ENCODE data around the gene NDUFB8.

Gene NDUFB8

GRCh38 chr10:100535715-100536353 is 6.2 kb upstream of the NDUFB8 start, which contains the start of gene HIF1AN:
Gene HIF1AN, plus strand, starts transcription at chr10:100535943. Its CDS starts 16 bp downstream, at chr10:100535959.
- DNase-seq (ENCODE audit: low read depth), result peak; percentile 81

- DNase-seq (ENCODE audit: low read depth), result no peak
These were observed 5.7 kb upstream of the NDUFB8 start for GRCh38 chr10:100535338-100535714.

GRCh38 chr10:100534726-100535125 is 5.1 kb upstream of the NDUFB8 start:
- DNase-seq (ENCODE audit: low read depth), result no peak

GRCh38 chr10:100531761-100532160 is 2.1 kb upstream of the NDUFB8 start:
- no peak for DNase-seq (ENCODE audit: low read depth)

- no peak for DNase-seq (ENCODE audit: low read depth)
These were observed 673 bp downstream of the NDUFB8 start for GRCh38 chr10:100528921-100529474.

- DNase-seq (ENCODE audit: low read depth), result peak; percentile 12
These were observed 1.4 kb downstream of the NDUFB8 start for GRCh38 chr10:100528123-100528886.

GRCh38 chr10:100524638-100525037 is 5.0 kb downstream of the NDUFB8 start:
- no peak for DNase-seq (ENCODE audit: low read depth)

- DNase-seq (ENCODE audit: low read depth), result no peak
These were observed 5.5 kb downstream of the NDUFB8 start for GRCh38 chr10:100524206-100524605.

GRCh38 chr10:100522945-100523344 is 6.7 kb downstream of the NDUFB8 start:
- no peak for DNase-seq (ENCODE audit: low read depth)

- no peak for DNase-seq (ENCODE audit: low read depth)
These were observed 7.4 kb downstream of the NDUFB8 start for GRCh38 chr10:100522107-100522801.

- DNase-seq (ENCODE audit: low read depth), result no peak
These were observed 8.9 kb downstream of the NDUFB8 start for GRCh38 chr10:100520811-100521210.

- no peak for DNase-seq (ENCODE audit: low read depth)
These were observed 10.2 kb downstream of the NDUFB8 start, which contains the start of gene SEC31B for GRCh38 chr10:100519311-100520051. Gene SEC31B, minus strand, starts transcription at chr10:100519861. Its CDS starts 2,909 bp downstream, at chr10:100516952.

GRCh38 chr10:100518761-100519241 is 10.9 kb downstream of the NDUFB8 start:
- peak; percentile 12 for DNase-seq (ENCODE audit: low read depth)

GRCh38 chr10:100516847-100517246 is 12.8 kb downstream of the NDUFB8 start:
- no peak for DNase-seq (ENCODE audit: low read depth)

- no peak for DNase-seq (ENCODE audit: low read depth)
These were observed 14.1 kb downstream of the NDUFB8 start for GRCh38 chr10:100515612-100516011.

GRCh38 chr10:100510533-100511308 is 18.9 kb downstream of the NDUFB8 start:
- DNase-seq (ENCODE audit: low read depth), result peak; percentile 59

GRCh38 chr10:100509241-100509840 is 20.3 kb downstream of the NDUFB8 start:
- DNase-seq (ENCODE audit: low read depth), result no peak

- no peak for DNase-seq (ENCODE audit: low read depth)
These were observed 20.9 kb downstream of the NDUFB8 start for GRCh38 chr10:100508691-100509150.

GRCh38 chr10:100508266-100508665 is 21.4 kb downstream of the NDUFB8 start:
- DNase-seq (ENCODE audit: low read depth), result no peak

- no peak for DNase-seq (ENCODE audit: low read depth)
These were observed 22.3 kb downstream of the NDUFB8 start for GRCh38 chr10:100507357-100507732.

Data from T-helper 22 cell (primary cell).